ENCODE data around the gene EPHA4. TPM values are rescaled to one million over a fixed set of nuclear protein-coding genes. Genes with fewer than 3 reads are reported as not detected.

EPHA4 gene
- total RNA-seq = 10 to 100 TPM in 3 of 5 donors, 1 to 10 TPM in 2; 1.2 to 28.1 (median 11.0) TPM
- polyA plus RNA-seq = 1 to 10 TPM in 1 of 3 donors, under 1 TPM in 1, not detected in 1; 0.56 to 5.8 TPM
- long read RNA-seq, donor 1, partial matches to known transcripts = 0 of 1 reads
- long read RNA-seq, donor 1, other reads (novel, unspliced or antisense) = 0 of 1 reads
- long read RNA-seq, donor 2 = 0 reads
- long read RNA-seq, donor 3, partial matches to known transcripts = 0 of 3 reads
- long read RNA-seq, donor 3, other reads (novel, unspliced or antisense) = 0 of 3 reads
- long read RNA-seq, donor 4 = 0 reads
- long read RNA-seq, donor 5, partial matches to known transcripts = 0 of 1 reads
- long read RNA-seq, donor 5, other reads (novel, unspliced or antisense) = 0 of 1 reads
- long read RNA-seq, donor 6 = 0 reads
- long read RNA-seq, donor 7, partial matches to known transcripts = 0 of 1 reads
- long read RNA-seq, donor 7, other reads (novel, unspliced or antisense) = 0 of 1 reads
- long read RNA-seq, donor 8, partial matches to known transcripts = 0 of 1 reads
- long read RNA-seq, donor 8, other reads (novel, unspliced or antisense) = 0 of 1 reads
- long read RNA-seq, donor 9 = 0 reads
- long read RNA-seq, donor 10 = 0 reads

DNA sequence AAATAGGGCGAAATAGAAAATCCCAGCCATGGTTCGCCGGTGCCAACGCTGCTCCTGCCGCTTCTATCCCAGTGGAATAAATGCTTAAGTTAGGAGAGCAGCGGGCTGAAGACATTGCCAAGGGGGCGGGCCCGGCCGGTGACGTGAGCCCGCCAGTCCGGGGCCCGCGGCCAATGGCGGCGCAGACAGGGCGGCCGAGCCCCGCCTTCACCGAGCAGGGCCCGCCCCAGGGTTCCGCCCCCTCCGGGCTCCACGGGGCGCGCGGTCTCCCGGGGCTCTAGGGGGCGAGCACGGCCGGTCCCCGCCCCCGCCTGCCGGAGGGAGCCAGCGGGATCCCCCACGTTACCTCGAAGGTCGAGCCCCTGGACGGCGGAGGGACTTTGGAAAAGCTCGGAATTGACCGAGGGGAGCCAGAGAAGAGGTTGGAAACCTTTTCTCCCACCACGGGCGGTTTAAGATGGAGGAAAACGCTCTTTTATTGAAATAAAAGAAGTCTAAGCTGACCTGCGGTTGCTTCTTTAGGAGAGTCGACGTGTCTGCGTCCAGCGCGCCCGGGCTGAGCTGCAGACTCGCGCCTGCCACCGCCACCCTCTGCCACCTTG is at the start of gene EPHA4:
EPHA4 (minus strand) TSS at position 86 of the 602 bp plus-strand sequence; CDS start at position 30, 56 bp downstream.
- Histone ChIP-seq H3K9me3 (no peaks in the 10 kb centered on the region), H3K4me3 (peak within 1 kb of the TSS; percentile 64 to 77 (median 74)), H3K27ac (peak within 1 kb of the TSS; percentile 65 to 85 (median 79)), H3K27me3 (peaks cover 0 to 80% (median 42%) of the 10 kb centered on the region in 3 donors), H3K4me1 (peaks cover 0 to 58% (median 38%) of the 10 kb centered on the region in 4 donors), H3K36me3 (no peaks in the 10 kb centered on the region)
- TF ChIP-seq, protein P1, sequence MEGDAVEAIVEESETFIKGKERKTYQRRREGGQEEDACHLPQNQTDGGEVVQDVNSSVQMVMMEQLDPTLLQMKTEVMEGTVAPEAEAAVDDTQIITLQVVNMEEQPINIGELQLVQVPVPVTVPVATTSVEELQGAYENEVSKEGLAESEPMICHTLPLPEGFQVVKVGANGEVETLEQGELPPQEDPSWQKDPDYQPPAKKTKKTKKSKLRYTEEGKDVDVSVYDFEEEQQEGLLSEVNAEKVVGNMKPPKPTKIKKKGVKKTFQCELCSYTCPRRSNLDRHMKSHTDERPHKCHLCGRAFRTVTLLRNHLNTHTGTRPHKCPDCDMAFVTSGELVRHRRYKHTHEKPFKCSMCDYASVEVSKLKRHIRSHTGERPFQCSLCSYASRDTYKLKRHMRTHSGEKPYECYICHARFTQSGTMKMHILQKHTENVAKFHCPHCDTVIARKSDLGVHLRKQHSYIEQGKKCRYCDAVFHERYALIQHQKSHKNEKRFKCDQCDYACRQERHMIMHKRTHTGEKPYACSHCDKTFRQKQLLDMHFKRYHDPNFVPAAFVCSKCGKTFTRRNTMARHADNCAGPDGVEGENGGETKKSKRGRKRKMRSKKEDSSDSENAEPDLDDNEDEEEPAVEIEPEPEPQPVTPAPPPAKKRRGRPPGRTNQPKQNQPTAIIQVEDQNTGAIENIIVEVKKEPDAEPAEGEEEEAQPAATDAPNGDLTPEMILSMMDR (IDR thresholded peaks at IDR 0.05) = peak in 2 of 7 experiments; percentile 5 to 33
- TF ChIP-seq POLR2AphosphoS5 (IDR thresholded peaks at IDR 0.05) (peak; percentile 79 to 93 (median 91)), EP300 (IDR thresholded peaks at IDR 0.05) (no peak)
- WGBS, 5 donors = 0 to 1% (median 0%) methylated on average over 22 to 55 of the region's 55 CpGs
- DNase-seq = peak; percentile 89 to 97
- intact Hi-C loops (cut with DNase I; ENCODE audit: low total_unique reads) = loop anchor here (5.0 kb wide), 1 partner anchor 885 kb away; no protein-coding TSS in a partner anchor

DNA sequence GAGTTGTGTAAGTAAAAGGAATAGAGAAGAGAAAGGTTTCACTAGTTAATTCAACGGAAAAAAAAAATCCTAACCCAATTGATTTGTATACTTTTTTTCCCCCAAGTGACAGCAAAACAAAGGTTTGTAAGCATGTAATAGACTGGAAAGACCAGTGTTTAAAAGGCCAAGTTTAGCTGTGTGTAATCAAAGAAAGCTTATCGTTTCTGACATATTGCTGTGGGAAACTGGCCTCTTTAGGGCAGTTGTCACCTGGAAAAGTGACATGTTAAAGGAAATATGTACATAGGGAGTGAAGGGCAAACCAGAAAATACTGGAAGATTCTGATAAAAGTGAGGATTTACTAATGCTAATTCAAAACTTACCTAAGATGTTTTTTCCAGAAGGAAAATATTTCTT is 45.9 kb upstream of the EPHA4 start:
- Histone ChIP-seq H3K4me1 (no peaks in the 10 kb centered on the region), H3K27ac (no peak overlapping the region), H3K9me3 (no peaks in the 10 kb centered on the region), H3K4me3 (no peak overlapping the region), H3K27me3 (no peaks in the 10 kb centered on the region), H3K36me3 (no peaks in the 10 kb centered on the region)
- intact Hi-C loops (cut with DNase I; ENCODE audit: low total_unique reads) = no loop called here
- 30 to 45% (median 39%) methylated on average over 2 of the region's 2 CpGs for WGBS, 5 donors
- DNase-seq = peak in 1 of 2 donors; percentile 45
- TF ChIP-seq POLR2AphosphoS5 (IDR thresholded peaks at IDR 0.05) (no peak), POLR2A (IDR thresholded peaks at IDR 0.05) (no peak), EP300 (IDR thresholded peaks at IDR 0.05) (no peak)
- TF ChIP-seq, protein P1 (IDR thresholded peaks at IDR 0.05) = no peak

DNA sequence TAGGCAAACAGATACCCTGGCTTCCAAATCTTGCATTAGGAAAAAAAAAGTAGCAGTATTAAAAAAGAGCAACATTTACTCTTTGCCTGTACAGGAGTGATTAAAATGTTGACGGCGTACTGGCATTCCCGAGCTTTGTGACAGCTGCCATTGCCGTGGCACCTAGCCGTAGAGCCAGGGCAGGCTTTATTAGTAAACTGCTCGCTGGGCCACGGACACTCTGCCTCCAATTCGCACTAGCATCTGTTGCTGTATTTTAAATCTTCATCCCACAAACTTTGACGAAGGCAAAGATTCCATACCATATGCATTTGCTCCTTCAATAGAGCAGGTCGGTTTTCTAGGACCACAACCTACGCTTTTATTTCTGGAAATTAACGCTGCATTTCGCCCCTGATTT is 44.5 kb upstream of the EPHA4 start:
- Histone ChIP-seq H3K36me3 (no peaks in the 10 kb centered on the region), H3K4me1 (no peaks in the 10 kb centered on the region), H3K27me3 (no peaks in the 10 kb centered on the region), H3K9me3 (no peaks in the 10 kb centered on the region), H3K27ac (no peak overlapping the region), H3K4me3 (no peak overlapping the region)
- no peak for DNase-seq
- intact Hi-C loops (cut with DNase I; ENCODE audit: low total_unique reads) = no loop called here
- WGBS, 5 donors = 91 to 96% (median 93%) methylated on average over 13 of the region's 13 CpGs
- TF ChIP-seq EP300 (IDR thresholded peaks at IDR 0.05) = no peak

DNA sequence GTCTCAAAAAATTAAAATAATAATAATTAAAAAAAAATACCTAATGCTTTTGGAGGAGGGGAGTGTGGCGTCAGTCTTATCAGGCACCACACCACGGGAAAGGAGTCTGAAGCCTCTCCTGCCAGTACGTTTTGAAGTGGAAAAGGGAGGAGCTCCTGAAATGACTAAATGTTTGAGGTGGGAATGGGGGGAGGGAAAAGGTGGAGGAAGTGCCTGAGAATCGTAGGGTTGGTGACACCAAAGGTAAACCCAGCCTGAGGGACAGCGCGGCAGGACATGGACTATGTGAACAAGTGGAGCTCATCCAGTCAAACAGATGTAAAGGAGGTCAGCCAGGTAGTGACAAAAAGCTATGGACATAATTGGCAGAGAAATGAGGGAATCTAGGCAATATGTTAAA is 42.2 kb upstream of the EPHA4 start:
- Histone ChIP-seq H3K4me1 (no peaks in the 10 kb centered on the region), H3K4me3 (no peak overlapping the region), H3K27ac (no peak overlapping the region), H3K36me3 (no peaks in the 10 kb centered on the region), H3K9me3 (no peaks in the 10 kb centered on the region), H3K27me3 (no peaks in the 10 kb centered on the region)
- TF ChIP-seq, protein P1 (IDR thresholded peaks at IDR 0.05) = no peak
- TF ChIP-seq EP300 (IDR thresholded peaks at IDR 0.05) (no peak), POLR2A (IDR thresholded peaks at IDR 0.05) (no peak), POLR2AphosphoS5 (IDR thresholded peaks at IDR 0.05) (no peak)
- 36 to 52% (median 39%) methylated on average over 6 of the region's 6 CpGs for WGBS, 5 donors
- no peak for DNase-seq
- intact Hi-C loops (cut with DNase I; ENCODE audit: low total_unique reads) = no loop called here

Data from stomach (tissue), 19 donors.